ENCODE results near the gene CEP170B.

Gene CEP170B

DNA sequence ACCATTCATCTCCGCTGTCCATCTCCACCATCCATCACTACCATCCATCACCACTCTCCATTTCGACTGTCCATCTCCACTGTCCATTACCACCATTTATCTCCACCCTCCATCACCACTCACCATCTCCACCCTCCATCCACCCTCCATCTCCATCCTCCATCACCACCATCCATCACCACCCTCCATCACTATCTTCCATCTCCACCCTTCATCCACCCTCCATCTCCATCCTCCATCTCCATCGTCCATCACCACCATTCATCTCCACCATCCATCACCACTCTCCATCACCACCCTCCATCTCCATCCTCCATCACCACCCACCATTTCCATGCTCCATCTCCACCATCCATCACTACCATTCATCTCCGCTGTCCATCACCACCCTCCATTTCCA is 5.2 kb upstream of the CEP170B start:
- Histone ChIP-seq H3K9me3 (ENCODE audit: low read length) (no peaks in the 10 kb centered on the region), H3K9ac (ENCODE audit: low read length) (no peak overlapping the region), H3K27ac (ENCODE audit: low read depth, low read length, poor library complexity, severe bottlenecking) (no peak overlapping the region), H3K4me2 (ENCODE audit: low read length) (no peak overlapping the region), H3K4me1 (ENCODE audit: insufficient read depth, low read length, severe bottlenecking) (peaks cover 4% of the 10 kb centered on the region), H4K20me1 (ENCODE audit: insufficient read depth, low read length) (no peaks in the 10 kb centered on the region), H3K4me3 (ENCODE audit: low read depth, low read length, poor library complexity, severe bottlenecking) (no peak overlapping the region), H3K9me2 (ENCODE audit: low read depth, low read length) (no peaks in the 10 kb centered on the region), H3F3A (ENCODE audit: insufficient read depth, low read length) (no peaks in the 10 kb centered on the region), H3K36me3 (ENCODE audit: insufficient read depth, low read length) (no peaks in the 10 kb centered on the region), H3K79me2 (ENCODE audit: insufficient read depth, low read length) (no peaks in the 10 kb centered on the region), H2AFZ (ENCODE audit: low read length) (no peak overlapping the region), H3K27me3 (ENCODE audit: insufficient read depth, low read length) (peaks cover 7% of the 10 kb centered on the region)
- TF ChIP-seq, protein P1, sequence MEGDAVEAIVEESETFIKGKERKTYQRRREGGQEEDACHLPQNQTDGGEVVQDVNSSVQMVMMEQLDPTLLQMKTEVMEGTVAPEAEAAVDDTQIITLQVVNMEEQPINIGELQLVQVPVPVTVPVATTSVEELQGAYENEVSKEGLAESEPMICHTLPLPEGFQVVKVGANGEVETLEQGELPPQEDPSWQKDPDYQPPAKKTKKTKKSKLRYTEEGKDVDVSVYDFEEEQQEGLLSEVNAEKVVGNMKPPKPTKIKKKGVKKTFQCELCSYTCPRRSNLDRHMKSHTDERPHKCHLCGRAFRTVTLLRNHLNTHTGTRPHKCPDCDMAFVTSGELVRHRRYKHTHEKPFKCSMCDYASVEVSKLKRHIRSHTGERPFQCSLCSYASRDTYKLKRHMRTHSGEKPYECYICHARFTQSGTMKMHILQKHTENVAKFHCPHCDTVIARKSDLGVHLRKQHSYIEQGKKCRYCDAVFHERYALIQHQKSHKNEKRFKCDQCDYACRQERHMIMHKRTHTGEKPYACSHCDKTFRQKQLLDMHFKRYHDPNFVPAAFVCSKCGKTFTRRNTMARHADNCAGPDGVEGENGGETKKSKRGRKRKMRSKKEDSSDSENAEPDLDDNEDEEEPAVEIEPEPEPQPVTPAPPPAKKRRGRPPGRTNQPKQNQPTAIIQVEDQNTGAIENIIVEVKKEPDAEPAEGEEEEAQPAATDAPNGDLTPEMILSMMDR (IDR thresholded peaks at IDR 0.05; ENCODE audit: low read length): no peak
- TF ChIP-seq EZH2 (IDR thresholded peaks at IDR 0.05; ENCODE audit: borderline replicate concordance, low read length): no peak

DNA sequence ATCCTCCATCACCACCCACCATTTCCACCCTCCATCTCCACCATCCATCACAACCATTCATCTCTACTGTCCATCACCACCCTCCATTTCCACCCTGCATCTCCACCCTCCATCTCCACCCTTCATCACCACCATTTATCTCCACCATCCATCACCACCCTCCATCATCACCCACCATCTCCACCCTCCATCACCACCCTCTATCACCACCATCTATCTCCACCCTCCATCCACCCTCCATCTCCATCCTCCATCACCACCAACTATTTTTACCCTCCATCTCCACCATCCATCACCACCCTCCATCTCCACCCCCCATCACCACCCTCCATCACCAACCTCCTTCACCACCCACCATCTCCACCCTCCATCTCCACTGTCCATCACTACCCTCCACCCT is 4.7 kb upstream of the CEP170B start:
- no peaks in the 10 kb centered on the region for H4K20me1 ChIP-seq (ENCODE audit: insufficient read depth, low read length)
- peaks cover 4% of the 10 kb centered on the region for H3K4me1 ChIP-seq (ENCODE audit: insufficient read depth, low read length, severe bottlenecking)
- H3F3A ChIP-seq (ENCODE audit: insufficient read depth, low read length): no peaks in the 10 kb centered on the region
- no peak overlapping the region for H3K27ac ChIP-seq (ENCODE audit: low read depth, low read length, poor library complexity, severe bottlenecking)
- peaks cover 7% of the 10 kb centered on the region for H3K27me3 ChIP-seq (ENCODE audit: insufficient read depth, low read length)
- H3K4me3 ChIP-seq (ENCODE audit: low read depth, low read length, poor library complexity, severe bottlenecking): no peak overlapping the region
- no peaks in the 10 kb centered on the region for H3K9me2 ChIP-seq (ENCODE audit: low read depth, low read length)
- H3K9ac ChIP-seq (ENCODE audit: low read length): no peak overlapping the region
- H3K79me2 ChIP-seq (ENCODE audit: insufficient read depth, low read length): no peaks in the 10 kb centered on the region
- H3K4me2 ChIP-seq (ENCODE audit: low read length): no peak overlapping the region
- no peak overlapping the region for H2AFZ ChIP-seq (ENCODE audit: low read length)
- TF ChIP-seq, protein P1 (IDR thresholded peaks at IDR 0.05; ENCODE audit: low read length): no peak
- H3K9me3 ChIP-seq (ENCODE audit: low read length): no peaks in the 10 kb centered on the region
- H3K36me3 ChIP-seq (ENCODE audit: insufficient read depth, low read length): no peaks in the 10 kb centered on the region

DNA sequence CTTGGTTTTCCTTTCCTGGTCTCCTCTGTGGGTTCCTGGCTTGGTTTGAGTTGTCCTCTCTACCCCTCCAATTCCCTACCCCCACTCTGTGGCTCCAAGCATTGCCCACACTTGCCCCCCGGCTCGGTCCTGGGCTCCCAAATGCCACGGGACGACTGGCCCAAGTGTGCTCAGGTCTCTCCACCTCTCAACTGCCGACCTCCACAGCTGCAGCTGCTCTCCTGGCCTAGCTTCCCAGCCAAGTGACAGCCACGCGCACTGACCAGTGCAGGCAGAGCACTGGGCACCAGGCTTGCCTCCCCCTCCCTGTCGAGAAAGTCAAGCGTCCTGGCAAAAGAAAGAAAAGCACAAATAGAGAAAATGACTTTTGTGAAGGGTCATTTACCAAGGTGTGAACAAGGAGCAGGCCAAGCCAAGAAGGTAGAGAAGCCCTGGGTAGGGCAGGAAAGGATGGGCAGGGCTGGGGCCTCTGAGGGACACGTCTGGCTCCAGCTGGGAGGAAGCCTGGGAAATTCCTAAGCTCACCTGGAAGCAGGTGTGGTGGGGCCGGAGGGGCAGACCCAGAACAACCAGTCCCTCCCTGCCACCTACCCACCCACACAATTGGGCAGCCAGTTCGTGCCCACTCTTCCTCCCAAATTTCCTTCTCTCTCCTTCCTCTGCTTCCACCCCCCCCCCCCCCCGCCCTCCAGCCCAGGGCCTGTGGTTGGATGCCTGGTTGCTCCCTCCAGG is 1.8 kb upstream of the CEP170B start:
- no peaks in the 10 kb centered on the region for H3K36me3 ChIP-seq (ENCODE audit: insufficient read depth, low read length)
- peaks cover 23% of the 10 kb centered on the region; the same call in 1 of the 2 replicates for H3K27me3 ChIP-seq (ENCODE audit: insufficient read depth, low read length)
- no peak overlapping the region for H2AFZ ChIP-seq (ENCODE audit: low read length)
- H3K9me2 ChIP-seq (ENCODE audit: low read depth, low read length): no peaks in the 10 kb centered on the region
- no peaks in the 10 kb centered on the region for H3F3A ChIP-seq (ENCODE audit: insufficient read depth, low read length)
- no peaks in the 10 kb centered on the region for H3K79me2 ChIP-seq (ENCODE audit: insufficient read depth, low read length)
- no peaks in the 10 kb centered on the region for H3K9me3 ChIP-seq (ENCODE audit: low read length)
- H4K20me1 ChIP-seq (ENCODE audit: insufficient read depth, low read length): no peaks in the 10 kb centered on the region
- TF ChIP-seq EZH2 (IDR thresholded peaks at IDR 0.05; ENCODE audit: borderline replicate concordance, low read length): no peak
- TF ChIP-seq, protein P1 (IDR thresholded peaks at IDR 0.05; ENCODE audit: low read length): no peak
- H3K4me2 ChIP-seq (ENCODE audit: low read length): no peak overlapping the region
- no peak overlapping the region for H3K9ac ChIP-seq (ENCODE audit: low read length)
- peaks cover 4% of the 10 kb centered on the region for H3K4me1 ChIP-seq (ENCODE audit: insufficient read depth, low read length, severe bottlenecking)
- no peak overlapping the region for H3K27ac ChIP-seq (ENCODE audit: low read depth, low read length, poor library complexity, severe bottlenecking)
- no peak overlapping the region for H3K4me3 ChIP-seq (ENCODE audit: low read depth, low read length, poor library complexity, severe bottlenecking)
